HK-2 (cell line): ENCODE results near the gene ZNF622.
A peak's percentile ranks its signal among the peaks of the same experiment; 100 is the strongest.

Experiments used
- DNase-seq: peaks from one replicate; pipeline ENCODE4 v3.0.0-alpha.2; 2018; ENCODE audit not compliant: unreplicated experiment

Gene ZNF622

GRCh38 chr5:16465544-16466432 is at the start of gene ZNF622:
Gene ZNF622 (minus strand): TSS chr5:16465800. CDS start chr5:16465665, 135 bp downstream.
- peak; percentile 88 for DNase-seq

GRCh38 chr5:16510098-16510497 is 44.5 kb upstream of the ZNF622 start:
- no peak for DNase-seq

GRCh38 chr5:16508730-16509531 is 43.3 kb upstream of the ZNF622 start:
- DNase-seq, result peak; percentile 49

- DNase-seq, result no peak
Observed at GRCh38 chr5:16507716-16508115, 42.1 kb upstream of the ZNF622 start.

- no peak for DNase-seq
Observed at GRCh38 chr5:16505904-16506303, 40.3 kb upstream of the ZNF622 start.

GRCh38 chr5:16505140-16505891 is 39.7 kb upstream of the ZNF622 start:
- no peak for DNase-seq

- DNase-seq, result no peak
Observed at GRCh38 chr5:16504571-16504970, 39.0 kb upstream of the ZNF622 start.

GRCh38 chr5:16502866-16503265 is 37.3 kb upstream of the ZNF622 start:
- DNase-seq, result peak; percentile 6

- no peak for DNase-seq
Observed at GRCh38 chr5:16500024-16500423, 34.4 kb upstream of the ZNF622 start.

- DNase-seq, result no peak
Observed at GRCh38 chr5:16497546-16497945, 31.9 kb upstream of the ZNF622 start.

GRCh38 chr5:16493261-16493660 is 27.7 kb upstream of the ZNF622 start:
- no peak for DNase-seq

- DNase-seq, result no peak
Observed at GRCh38 chr5:16492398-16493140, 27.0 kb upstream of the ZNF622 start.

GRCh38 chr5:16490911-16491310 is 25.3 kb upstream of the ZNF622 start:
- no peak for DNase-seq

GRCh38 chr5:16489322-16489791 is 23.8 kb upstream of the ZNF622 start:
- DNase-seq, result no peak

- no peak for DNase-seq
Observed at GRCh38 chr5:16487456-16487855, 21.9 kb upstream of the ZNF622 start.

GRCh38 chr5:16486711-16487111 is 21.1 kb upstream of the ZNF622 start:
- peak; percentile 20 for DNase-seq

- no peak for DNase-seq
Observed at GRCh38 chr5:16485656-16486055, 20.1 kb upstream of the ZNF622 start.

- no peak for DNase-seq
Observed at GRCh38 chr5:16484081-16484480, 18.5 kb upstream of the ZNF622 start.

GRCh38 chr5:16483361-16483760 is 17.8 kb upstream of the ZNF622 start:
- DNase-seq, result no peak

- no peak for DNase-seq
Observed at GRCh38 chr5:16482891-16483290, 17.3 kb upstream of the ZNF622 start.

- DNase-seq, result no peak
Observed at GRCh38 chr5:16480821-16481538, 15.4 kb upstream of the ZNF622 start.
